HEK293 (cell line): Measurements from ENCODE around the gene ARHGEF37.
A peak's percentile ranks its signal among the peaks of the same experiment; 100 is the strongest.

Experiments
- BCL6B ChIP-seq: fragments of 450-650 bp; formaldehyde crosslinking; IDR thresholded peaks from 2 replicates; pipeline ENCODE4 v1.5.1; 2017; ENCODE audit warnings: missing biosample characterization, missing genetic modification characterization
- EGR2 ChIP-seq: fragments of 450-650 bp; formaldehyde crosslinking; IDR thresholded peaks from 2 replicates; pipeline ENCODE4 v1.5.1; 2016; ENCODE audit warnings: low read depth, missing biosample characterization, missing genetic modification characterization
- GLI2 ChIP-seq: fragments of 450-650 bp; formaldehyde crosslinking; IDR thresholded peaks from 2 replicates; pipeline ENCODE4; 2017; ENCODE audit warnings: missing biosample characterization, missing genetic modification characterization, low read depth, borderline replicate concordance
- GLIS2 ChIP-seq: fragments of 450-650 bp; formaldehyde crosslinking; IDR thresholded peaks from 2 replicates; pipeline ENCODE4 v1.5.1; 2016; ENCODE audit warnings: missing biosample characterization, missing genetic modification characterization
- KLF17 ChIP-seq: fragments of 450-650 bp; formaldehyde crosslinking; IDR thresholded peaks from 2 replicates; pipeline ENCODE4 v1.5.1; 2016; ENCODE audit warnings: missing biosample characterization, missing genetic modification characterization
- KLF7 ChIP-seq: fragments of 450-650 bp; formaldehyde crosslinking; IDR thresholded peaks from 2 replicates; pipeline ENCODE4 v1.5.1; 2016; ENCODE audit warnings: missing biosample characterization, missing genetic modification characterization, borderline replicate concordance
- REPIN1 ChIP-seq: fragments of 450-650 bp; formaldehyde crosslinking; IDR thresholded peaks from 2 replicates; pipeline ENCODE4 v1.5.1; 2017; ENCODE audit warnings: missing biosample characterization, missing genetic modification characterization, low read depth
- SP2 ChIP-seq: fragments of 450-650 bp; formaldehyde crosslinking; IDR thresholded peaks from 2 replicates; pipeline ENCODE4 v1.5.1; 2016; ENCODE audit warnings: missing biosample characterization, missing genetic modification characterization
- TSHZ1 ChIP-seq: fragments of 450-650 bp; formaldehyde crosslinking; IDR thresholded peaks from 2 replicates; pipeline ENCODE4 v1.5.1; 2016; ENCODE audit warnings: missing biosample characterization, missing genetic modification characterization, borderline replicate concordance
- ZBTB1 ChIP-seq: fragments of 450-650 bp; formaldehyde crosslinking; IDR thresholded peaks from 2 replicates; pipeline ENCODE4 v1.5.1; 2016; ENCODE audit warnings: missing biosample characterization, missing genetic modification characterization
- ZEB2 ChIP-seq: fragments of 450-650 bp; formaldehyde crosslinking; IDR thresholded peaks from 2 replicates; pipeline ENCODE4 v1.5.1; 2016; ENCODE audit warnings: missing biosample characterization, missing genetic modification characterization
- ZFHX2 ChIP-seq: fragments of 450-650 bp; formaldehyde crosslinking; conservative IDR thresholded peaks from 2 replicates; pipeline ENCODE4 v1.5.1; 2016; ENCODE audit warnings: missing biosample characterization, missing genetic modification characterization
- ZNF169 ChIP-seq: fragments of 450-650 bp; formaldehyde crosslinking; IDR thresholded peaks from 2 replicates; pipeline ENCODE4 v1.5.1; 2016; ENCODE audit warnings: missing biosample characterization, missing genetic modification characterization
- ZNF211 ChIP-seq: fragments of 450-650 bp; formaldehyde crosslinking; IDR thresholded peaks from 2 replicates; pipeline ENCODE4 v1.5.1; 2016; ENCODE audit warnings: low read depth, missing biosample characterization, missing genetic modification characterization
- ZNF223 ChIP-seq: fragments of 450-650 bp; formaldehyde crosslinking; IDR thresholded peaks from 2 replicates; pipeline ENCODE4 v1.5.1; 2016; ENCODE audit warnings: missing biosample characterization, missing genetic modification characterization
- ZNF280D ChIP-seq: fragments of 450-650 bp; formaldehyde crosslinking; IDR thresholded peaks from 2 replicates; pipeline ENCODE4 v1.5.1; 2016; ENCODE audit warnings: missing biosample characterization, missing genetic modification characterization
- ZNF518A ChIP-seq: fragments of 450-650 bp; formaldehyde crosslinking; conservative IDR thresholded peaks from 2 replicates; pipeline ENCODE4 v1.5.1; 2016; ENCODE audit warnings: low read depth, missing biosample characterization, missing genetic modification characterization
- ZNF596 ChIP-seq: fragments of 450-650 bp; IDR thresholded peaks from 2 replicates; pipeline ENCODE4 v1.5.0; 2018; ENCODE audit warnings: missing biosample characterization, mild to moderate bottlenecking, missing genetic modification characterization, moderate library complexity
- ZNF600 ChIP-seq: fragments of 450-650 bp; formaldehyde crosslinking; IDR thresholded peaks from 2 replicates; pipeline ENCODE4 v1.5.1; 2016; ENCODE audit warnings: missing biosample characterization, missing genetic modification characterization
- ZNF670 ChIP-seq: fragments of 450-650 bp; formaldehyde crosslinking; IDR thresholded peaks from 2 replicates; pipeline ENCODE4 v1.5.1; 2016; ENCODE audit warnings: missing biosample characterization, missing genetic modification characterization, low read depth
- ZNF677 ChIP-seq: fragments of 450-650 bp; IDR thresholded peaks from 2 replicates; pipeline ENCODE4 v1.5.0; 2018; ENCODE audit warnings: missing biosample characterization, mild to moderate bottlenecking, missing genetic modification characterization, moderate library complexity
- ZNF768 ChIP-seq: fragments of 450-650 bp; formaldehyde crosslinking; IDR thresholded peaks from 2 replicates; pipeline ENCODE4 v1.5.1; 2018; ENCODE audit warnings: missing biosample characterization, mild to moderate bottlenecking, missing genetic modification characterization
- ZNF792 ChIP-seq: fragments of 450-650 bp; formaldehyde crosslinking; IDR thresholded peaks from 2 replicates; pipeline ENCODE4 v1.5.1; 2016; ENCODE audit warnings: missing biosample characterization, missing genetic modification characterization

The ARHGEF37 gene

GRCh38 chr5:149581192-149581861 is at the start of gene ARHGEF37 (continued):
- TF ChIP-seq BCL6B (tag by site-specific recombination) (no peak), ZNF223 (peak; percentile 90; the same call in 1 of the 2 replicates), ZNF670 (tag by site-specific recombination) (no peak), ZNF768 (tag by site-specific recombination) (no peak), GLIS2 (tag by site-specific recombination) (peak; percentile 72), KLF7 (tag by site-specific recombination) (no peak), ZNF518A (tag by site-specific recombination) (no peak), ZFHX2 (tag by site-specific recombination) (peak; percentile 72), ZNF792 (no peak), ZNF211 (tag by site-specific recombination) (no peak), ZNF169 (no peak), ZNF596 (0 out of 2 replicates have a peak, but pooled peaks have one; percentile 53), TSHZ1 (tag by site-specific recombination) (no peak), GLI2 (tag by site-specific recombination) (no peak), ZNF600 (no peak), ZBTB1 (tag by site-specific recombination) (no peak), EGR2 (tag by site-specific recombination) (peak; percentile 64), KLF17 (tag by site-specific recombination) (no peak), SP2 (tag by site-specific recombination) (peak; percentile 47), REPIN1 (no peak), ZNF280D (no peak), ZEB2 (peak; percentile 51; the same call in 1 of the 2 replicates), ZNF677 (tag by site-specific recombination) (peak; percentile 57; the same call in 1 of the 2 replicates)
